GM18867 (cell line): Measurements from ENCODE around the gene RNASEH1.
"Not testable (repeated sequence)": the region's sequence is repeated elsewhere in the genome, so short reads cannot be mapped to it uniquely, and the experiment has no call there.

Experiments
- ATAC-seq: cut with Tn5 transposase; IDR thresholded peaks from one replicate; pipeline ENCODE4 v1.9.1; 2021; ENCODE audit warnings: mild to moderate bottlenecking, moderate library complexity; ENCODE audit not compliant: unreplicated experiment

RNASEH1 gene

DNA sequence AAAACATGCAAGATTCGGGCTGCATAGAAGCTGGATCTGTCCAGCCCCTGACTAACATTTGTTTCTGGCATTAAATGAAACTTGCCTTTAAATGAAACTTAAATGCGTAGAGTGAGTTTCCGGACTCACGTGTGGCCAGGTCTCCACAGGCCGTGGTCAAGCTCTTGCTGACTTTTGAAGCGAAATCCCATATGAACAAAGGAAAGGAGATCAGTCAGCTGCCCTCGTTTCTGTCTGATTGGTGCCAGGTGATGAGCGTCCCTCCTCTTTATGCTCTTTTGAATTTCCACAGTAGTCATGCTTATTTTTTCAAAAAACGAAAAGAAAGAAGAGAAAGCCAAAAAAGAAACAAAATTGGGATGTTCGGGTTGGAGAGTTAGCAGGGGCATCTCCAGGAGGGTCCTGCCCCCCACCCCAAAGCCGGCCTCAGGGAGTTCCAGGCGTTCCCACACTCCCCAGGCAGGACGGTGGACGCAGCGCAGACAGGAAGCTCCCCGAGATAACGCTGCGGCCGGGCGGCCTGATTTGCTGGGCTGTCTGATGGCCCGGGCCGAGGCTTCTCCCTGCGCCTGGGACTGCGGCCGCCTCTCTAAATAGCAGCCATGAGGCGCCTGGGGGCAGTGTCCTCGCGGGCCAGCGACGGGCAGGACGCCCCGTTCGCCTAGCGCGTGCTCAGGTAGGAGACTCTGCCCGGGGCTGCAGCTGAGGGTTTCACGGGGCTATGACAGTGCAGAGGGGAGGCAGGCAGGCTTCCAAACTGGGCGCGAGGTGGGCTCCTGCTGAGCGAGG, 36.6 kb upstream of the RNASEH1 start, which contains the start of gene COLEC11:
TSS of gene COLEC11 (plus strand) at position 620 of the 789 bp plus-strand sequence. CDS start 9,229 bp downstream, outside the sequence.
- no peak for ATAC-seq

- ATAC-seq = no peak
Observed at GRCh38 chr2:3589086-3589485, 31.0 kb upstream of the RNASEH1 start.

DNA sequence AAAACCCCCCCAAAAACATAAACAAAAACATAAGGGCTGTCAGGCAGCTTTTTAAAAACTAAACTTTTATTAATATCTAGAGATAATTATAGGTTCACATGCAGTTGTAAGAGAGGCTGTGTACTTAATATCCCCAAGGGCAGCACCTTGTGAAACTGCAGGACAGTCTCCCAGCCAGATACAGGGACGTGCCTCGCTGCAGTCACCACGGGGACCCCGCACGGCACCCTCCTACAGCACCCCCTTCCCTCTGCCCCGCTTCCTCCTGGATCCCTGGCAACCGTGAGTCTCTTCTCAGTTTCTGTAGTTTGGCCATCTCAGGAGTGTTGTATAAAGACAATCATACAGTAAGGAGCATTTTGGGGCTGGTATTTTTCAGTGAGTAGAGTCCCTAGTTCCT, 30.0 kb upstream of the RNASEH1 start:
- no peak for ATAC-seq

- ATAC-seq = no peak
Observed at GRCh38 chr2:3587432-3587831, 29.3 kb upstream of the RNASEH1 start.

DNA sequence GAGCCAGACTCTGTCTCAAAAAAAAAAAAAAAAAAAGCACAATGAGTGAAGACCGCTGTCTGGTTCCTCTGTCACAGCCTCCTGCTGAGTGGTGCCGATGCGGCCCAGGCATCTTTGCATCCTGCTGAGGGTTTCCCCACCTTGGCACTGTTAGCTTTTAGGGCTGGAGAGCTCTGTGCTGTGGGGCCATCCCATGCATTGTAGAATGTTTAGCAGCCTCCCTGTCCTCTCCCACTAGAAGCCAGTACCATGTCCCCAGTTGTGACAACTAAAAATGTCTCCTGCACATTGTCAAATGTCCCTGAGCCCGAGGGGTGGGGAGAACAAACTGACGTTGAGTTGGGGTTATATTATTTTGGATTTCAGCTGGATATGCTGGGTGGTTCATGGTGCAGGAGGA, 28.9 kb upstream of the RNASEH1 start:
- ATAC-seq = no peak

GRCh38 chr2:3586220-3586619, 28.1 kb upstream of the RNASEH1 start:
- ATAC-seq = no peak

GRCh38 chr2:3585261-3586109, 27.4 kb upstream of the RNASEH1 start:
- ATAC-seq = no peak

GRCh38 chr2:3584608-3585260, 26.6 kb upstream of the RNASEH1 start:
- ATAC-seq = no peak

- ATAC-seq = no peak
Observed at GRCh38 chr2:3584076-3584475, 25.9 kb upstream of the RNASEH1 start.

DNA sequence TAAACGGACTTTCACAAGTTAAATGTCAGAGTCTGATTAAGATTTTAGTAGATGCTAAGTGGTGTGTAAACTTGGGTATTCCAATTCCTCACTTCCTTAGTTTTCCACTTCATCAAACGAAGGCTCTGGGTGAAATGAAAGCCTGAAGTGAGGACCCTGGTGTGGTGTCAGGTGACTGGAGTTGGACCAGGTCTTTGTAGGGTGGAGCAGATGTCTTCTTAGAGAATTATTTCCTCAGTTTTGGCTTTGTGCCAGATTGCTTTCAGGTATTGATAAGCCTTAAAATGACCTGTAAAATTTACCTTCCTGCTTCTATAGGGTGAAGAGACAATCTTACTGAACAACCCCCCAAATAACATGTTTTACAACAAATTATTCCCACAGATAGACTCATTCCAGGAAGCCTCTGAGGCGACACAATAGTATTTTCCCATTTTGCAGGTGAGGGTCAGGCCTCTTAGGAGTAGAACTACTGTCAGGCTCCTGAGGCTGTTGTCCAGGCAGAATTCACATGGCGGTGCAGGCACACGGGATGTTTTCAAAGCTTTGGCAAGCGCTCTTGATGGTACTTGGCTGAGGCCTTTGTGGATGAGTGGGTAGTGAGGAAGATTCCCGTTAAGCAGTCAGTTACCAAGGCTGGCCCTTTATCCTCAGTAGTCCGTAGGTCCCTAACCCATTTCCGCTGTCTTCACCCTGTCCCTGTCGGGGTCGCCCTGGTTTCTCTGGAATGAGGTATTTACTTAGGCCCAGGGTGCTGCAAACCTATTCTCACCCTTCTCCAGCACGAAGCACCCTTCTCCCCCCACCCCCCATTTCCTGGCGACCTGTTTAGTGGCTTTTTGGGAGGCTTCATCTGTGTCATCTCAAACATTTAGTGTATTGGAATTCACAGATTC, 23.5 kb upstream of the RNASEH1 start:
- no peak for ATAC-seq

DNA sequence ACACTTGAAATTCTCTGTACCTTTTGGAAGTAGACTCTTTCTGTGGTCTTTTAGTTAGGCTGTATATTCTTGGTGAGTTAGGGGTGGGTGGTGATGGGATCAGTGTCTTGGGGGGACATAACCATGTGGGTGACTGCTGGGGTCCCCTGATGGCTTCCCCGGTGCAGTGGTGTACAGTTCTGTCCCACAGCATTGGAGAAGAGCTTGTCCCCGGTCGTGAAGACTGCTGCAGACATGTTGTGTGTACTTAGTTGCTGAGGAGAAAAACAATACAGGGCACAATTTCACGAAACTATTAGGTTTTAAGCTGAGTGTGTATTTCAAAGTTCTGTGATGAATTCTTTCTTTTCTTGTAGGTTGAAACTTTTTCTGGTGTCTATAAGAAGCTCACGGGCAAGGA, 22.3 kb upstream of the RNASEH1 start:
- ATAC-seq = no peak

DNA sequence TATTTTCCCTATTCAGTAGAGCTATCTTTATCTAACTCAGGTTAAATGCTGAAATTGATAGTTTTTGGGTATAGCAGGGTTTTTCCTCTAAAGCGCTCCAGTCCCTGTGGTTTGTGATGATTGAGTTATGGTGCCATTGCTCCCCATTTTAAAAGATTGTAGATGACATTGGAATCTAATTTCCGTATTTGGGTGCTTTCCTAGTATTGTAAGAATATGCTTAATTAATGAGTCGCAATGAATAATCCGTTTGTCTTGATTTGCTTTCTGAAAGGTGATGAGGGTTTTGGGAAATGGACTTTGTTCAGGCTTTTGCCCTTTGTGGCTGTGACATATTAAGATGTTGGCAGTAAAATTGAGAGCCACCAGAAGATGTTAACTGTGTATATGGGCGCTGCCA, 20.9 kb upstream of the RNASEH1 start:
- no peak for ATAC-seq

- ATAC-seq = not testable (repeated sequence)
Observed at GRCh38 chr2:3576263-3576630, 18.1 kb upstream of the RNASEH1 start.

- peak; percentile 31 for ATAC-seq
Observed at GRCh38 chr2:3575534-3576262, 17.6 kb upstream of the RNASEH1 start.

- ATAC-seq = no peak
Observed at GRCh38 chr2:3574155-3574554, 16.0 kb upstream of the RNASEH1 start.

GRCh38 chr2:3572620-3573019, 14.5 kb upstream of the RNASEH1 start:
- ATAC-seq = no peak

DNA sequence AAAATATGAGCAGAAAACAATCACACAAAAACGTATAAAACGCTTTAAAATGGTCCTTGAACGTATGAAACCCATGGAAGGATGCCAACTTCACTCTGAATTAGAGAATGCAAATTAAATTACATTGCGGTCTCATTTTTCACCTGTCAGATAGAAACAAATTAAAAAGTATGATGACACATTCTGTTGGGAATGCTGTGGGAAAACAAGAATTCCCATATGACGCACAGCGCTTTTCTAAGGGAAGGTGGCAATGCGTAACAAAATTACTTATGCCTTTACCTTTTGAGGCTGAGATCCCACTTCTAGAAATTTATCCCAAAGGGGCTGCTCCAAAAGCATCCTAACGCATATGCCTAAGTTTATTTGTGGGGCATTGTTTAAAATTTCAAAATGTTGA, 13.2 kb upstream of the RNASEH1 start:
- ATAC-seq = no peak

DNA sequence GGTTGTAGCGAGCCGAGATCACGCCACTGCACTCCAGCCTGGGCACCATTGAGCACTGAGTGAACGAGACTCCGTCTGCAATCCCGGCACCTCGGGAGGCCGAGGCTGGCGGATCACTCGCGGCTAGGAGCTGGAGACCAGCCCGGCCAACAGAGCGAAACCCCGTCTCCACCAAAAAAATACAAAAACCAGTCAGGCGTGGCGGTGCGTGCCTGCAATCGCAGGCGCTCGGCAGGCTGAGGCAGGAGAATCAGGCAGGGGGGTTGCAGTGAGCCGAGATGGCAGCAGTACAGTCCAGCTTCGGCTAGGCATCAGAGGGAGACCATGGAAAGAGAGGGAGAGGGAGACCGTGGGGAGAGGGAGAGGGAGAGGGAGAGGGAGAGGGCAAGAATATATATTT, 11.5 kb upstream of the RNASEH1 start:
- not testable (repeated sequence) for ATAC-seq

GRCh38 chr2:3566806-3567205, 8.7 kb upstream of the RNASEH1 start:
- no peak for ATAC-seq

DNA sequence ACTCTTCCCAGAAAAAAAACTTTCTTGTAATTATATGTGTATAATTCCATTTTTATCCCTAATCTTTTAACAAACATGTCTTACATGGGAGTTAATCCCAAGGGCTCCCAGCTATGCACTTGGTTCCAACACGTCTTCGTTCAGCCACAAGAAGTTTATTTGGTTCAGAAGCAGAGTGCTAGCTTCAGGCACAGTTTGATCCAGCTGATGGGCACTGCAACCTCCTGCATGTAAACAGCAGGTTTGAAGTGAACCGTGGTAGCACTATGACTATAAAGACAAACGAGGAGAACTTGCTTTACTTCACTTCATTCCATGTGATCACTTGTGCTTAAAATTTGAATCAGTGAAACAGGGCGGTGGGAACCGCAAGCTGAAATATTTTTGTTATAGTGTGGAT, 7.0 kb upstream of the RNASEH1 start:
- ATAC-seq = no peak
